Fibroblast of lung (primary cell): ENCODE results near the gene ING3.

ENCODE experiments used
- CTCF ChIP-seq, 2 donors: IDR thresholded peaks in 1 of 2; conservative IDR thresholded peaks in 1 of 2; 1 replicate in 1 of 2; 2 replicates in 1 of 2; pipeline ENCODE4 v1.5.1; 2011 to 2012; ENCODE audit warnings: low read length in 2 of 2, control low read depth in 1 of 2, inconsistent platforms in 1 of 2, low read depth in 1 of 2, mild to moderate bottlenecking in 1 of 2
- EZH2 ChIP-seq: IDR thresholded peaks from 2 replicates; pipeline ENCODE4 v1.5.1; 2012; ENCODE audit warnings: low read length, control low read depth, mild to moderate bottlenecking; ENCODE audit errors: missing control alignments

- TF ChIP-seq CTCF (conservative IDR thresholded peaks at IDR 0.05 in 1 of 2, IDR thresholded peaks at IDR 0.05 in 1 of 2; ENCODE audit: low read depth in 1 of 2, low read length in 2 of 2) (no peak), EZH2 (no peak)
Observed at GRCh38 chr7:121023683-121024511, 73.3 kb downstream of the ING3 start.
